ENCODE results near the gene OTOL1. TPM values are rescaled to one million over a fixed set of nuclear protein-coding genes. Genes with fewer than 3 reads are reported as not detected.

Gene OTOL1
- total RNA-seq, 1 donor from 2014 or later, result not detected

- no peaks in the 10 kb centered on the region for H3K9me3 ChIP-seq
- intact Hi-C loops (cut with DNase I), result no loop called here
- no peaks in the 10 kb centered on the region for H3K27me3 ChIP-seq
- no peaks in the 10 kb centered on the region for H3K36me3 ChIP-seq
- TF ChIP-seq, protein P1, sequence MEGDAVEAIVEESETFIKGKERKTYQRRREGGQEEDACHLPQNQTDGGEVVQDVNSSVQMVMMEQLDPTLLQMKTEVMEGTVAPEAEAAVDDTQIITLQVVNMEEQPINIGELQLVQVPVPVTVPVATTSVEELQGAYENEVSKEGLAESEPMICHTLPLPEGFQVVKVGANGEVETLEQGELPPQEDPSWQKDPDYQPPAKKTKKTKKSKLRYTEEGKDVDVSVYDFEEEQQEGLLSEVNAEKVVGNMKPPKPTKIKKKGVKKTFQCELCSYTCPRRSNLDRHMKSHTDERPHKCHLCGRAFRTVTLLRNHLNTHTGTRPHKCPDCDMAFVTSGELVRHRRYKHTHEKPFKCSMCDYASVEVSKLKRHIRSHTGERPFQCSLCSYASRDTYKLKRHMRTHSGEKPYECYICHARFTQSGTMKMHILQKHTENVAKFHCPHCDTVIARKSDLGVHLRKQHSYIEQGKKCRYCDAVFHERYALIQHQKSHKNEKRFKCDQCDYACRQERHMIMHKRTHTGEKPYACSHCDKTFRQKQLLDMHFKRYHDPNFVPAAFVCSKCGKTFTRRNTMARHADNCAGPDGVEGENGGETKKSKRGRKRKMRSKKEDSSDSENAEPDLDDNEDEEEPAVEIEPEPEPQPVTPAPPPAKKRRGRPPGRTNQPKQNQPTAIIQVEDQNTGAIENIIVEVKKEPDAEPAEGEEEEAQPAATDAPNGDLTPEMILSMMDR (IDR thresholded peaks at IDR 0.05), result no peak
- DNase-seq (no peak), ATAC-seq (no peak)
- no peak overlapping the region for H3K4me3 ChIP-seq
- H3K4me1 ChIP-seq, result no peaks in the 10 kb centered on the region
- H3K27ac ChIP-seq, result no peak overlapping the region
Measured at GRCh38 chr3:161548301-161548700, 51.7 kb downstream of the OTOL1 start.

GRCh38 chr3:161549261-161549660, 52.7 kb downstream of the OTOL1 start:
- Histone ChIP-seq H3K9me3 (no peaks in the 10 kb centered on the region), H3K4me1 (no peaks in the 10 kb centered on the region), H3K4me3 (no peak overlapping the region), H3K36me3 (no peaks in the 10 kb centered on the region), H3K27ac (no peak overlapping the region), H3K27me3 (no peaks in the 10 kb centered on the region)
- TF ChIP-seq, protein P1 (IDR thresholded peaks at IDR 0.05), result no peak
- intact Hi-C loops (cut with DNase I), result no loop called here
- no peak for ATAC-seq
- DNase-seq, result no peak

- intact Hi-C loops (cut with DNase I), result no loop called here
- ATAC-seq, result no peak
- DNase-seq, result no peak
- Histone ChIP-seq H3K27me3 (no peaks in the 10 kb centered on the region), H3K9me3 (no peaks in the 10 kb centered on the region), H3K27ac (no peak overlapping the region), H3K4me3 (no peak overlapping the region), H3K4me1 (no peaks in the 10 kb centered on the region), H3K36me3 (no peaks in the 10 kb centered on the region)
- TF ChIP-seq, protein P1 (IDR thresholded peaks at IDR 0.05), result no peak
Measured at GRCh38 chr3:161550491-161551195, 54.0 kb downstream of the OTOL1 start.

DNA sequence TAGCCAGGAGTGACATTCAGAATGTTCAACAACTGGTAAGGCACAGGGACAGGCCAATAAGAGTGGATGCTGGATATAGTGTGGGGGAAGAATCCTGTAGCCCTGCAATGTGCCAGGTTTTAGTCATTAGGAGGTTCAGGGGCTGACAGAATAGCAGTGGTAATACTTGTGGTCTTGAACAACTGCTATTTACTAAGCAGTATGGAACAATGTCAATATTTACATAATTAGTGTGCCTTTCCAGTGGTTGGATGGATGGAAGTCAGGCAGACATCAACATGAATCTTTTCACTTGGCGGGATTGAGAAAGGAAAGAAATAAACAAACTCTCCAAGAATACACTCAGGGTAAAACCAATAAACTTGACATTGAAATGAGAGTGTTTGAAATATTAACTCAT, 55.1 kb downstream of the OTOL1 start:
- intact Hi-C loops (cut with DNase I), result no loop called here
- no peak for DNase-seq
- no peak for ATAC-seq
- no peaks in the 10 kb centered on the region for H3K9me3 ChIP-seq
- no peak overlapping the region for H3K27ac ChIP-seq
- H3K27me3 ChIP-seq, result no peaks in the 10 kb centered on the region
- no peaks in the 10 kb centered on the region for H3K36me3 ChIP-seq
- no peak overlapping the region for H3K4me3 ChIP-seq
- TF ChIP-seq, protein P1 (IDR thresholded peaks at IDR 0.05), result no peak
- H3K4me1 ChIP-seq, result no peaks in the 10 kb centered on the region

- DNase-seq (no peak), ATAC-seq (no peak)
- Histone ChIP-seq H3K27ac (no peak overlapping the region), H3K27me3 (no peaks in the 10 kb centered on the region), H3K36me3 (no peaks in the 10 kb centered on the region), H3K4me3 (no peak overlapping the region), H3K9me3 (no peaks in the 10 kb centered on the region), H3K4me1 (no peaks in the 10 kb centered on the region)
- TF ChIP-seq, protein P1 (IDR thresholded peaks at IDR 0.05), result no peak
- intact Hi-C loops (cut with DNase I), result no loop called here
Measured at GRCh38 chr3:161552984-161553560, 56.5 kb downstream of the OTOL1 start.

Other genes with a start within 250 kb of the OTOL1 start
- not detected for gene SPTSSB, start 125.3 kb upstream of the OTOL1 start, total RNA-seq

All from upper lobe of right lung (tissue), 1 donor.